ENCODE results near the gene MFSD12.

GRCh38 chr19:3531716-3532115 is 25.7 kb downstream of the MFSD12 start:
- no peak for TF ChIP-seq TCF12 (IDR thresholded peaks at IDR 0.05; ENCODE audit: low read depth, low read length)
- no peak for TF ChIP-seq ASH2L (IDR thresholded peaks at IDR 0.05; ENCODE audit: low read length)

All from H1 (cell line).